ENCODE measurements around the gene GPR150.

GPR150 gene

DNA sequence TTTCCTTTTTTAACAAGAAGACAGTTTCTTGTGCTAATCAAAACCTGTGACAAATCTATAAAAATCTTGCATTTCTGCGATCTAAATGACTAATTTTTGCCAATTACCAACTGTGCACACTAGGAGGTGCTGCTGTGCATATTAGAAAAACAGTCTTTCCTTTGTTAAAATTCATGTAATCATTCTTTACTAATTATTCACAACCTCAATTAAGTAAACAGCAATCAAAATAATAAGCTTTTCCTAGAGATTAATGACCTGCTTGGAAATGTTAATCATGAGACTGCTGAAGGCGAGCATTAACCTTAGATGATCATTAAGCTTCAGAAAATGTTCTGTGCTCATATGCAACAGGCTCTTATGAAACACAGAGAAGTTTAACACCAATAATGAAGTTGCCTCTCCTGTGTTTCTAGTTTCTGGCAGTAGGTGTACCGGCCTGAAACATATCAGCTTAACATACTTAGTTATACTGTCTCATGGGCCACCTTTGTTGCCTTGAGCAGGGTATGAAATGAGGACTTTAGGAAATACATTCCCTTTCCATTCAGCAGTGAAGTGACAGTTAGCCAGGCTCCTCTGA, 44.4 kb downstream of the GPR150 start:
- no peak overlapping the region for H3K4me3 ChIP-seq (ENCODE audit: low read depth, low read length)
- TF ChIP-seq CTCF (IDR thresholded peaks at IDR 0.05; ENCODE audit: low read depth, low read length): peak; percentile 58; the same call in 1 of the 2 replicates

DNA sequence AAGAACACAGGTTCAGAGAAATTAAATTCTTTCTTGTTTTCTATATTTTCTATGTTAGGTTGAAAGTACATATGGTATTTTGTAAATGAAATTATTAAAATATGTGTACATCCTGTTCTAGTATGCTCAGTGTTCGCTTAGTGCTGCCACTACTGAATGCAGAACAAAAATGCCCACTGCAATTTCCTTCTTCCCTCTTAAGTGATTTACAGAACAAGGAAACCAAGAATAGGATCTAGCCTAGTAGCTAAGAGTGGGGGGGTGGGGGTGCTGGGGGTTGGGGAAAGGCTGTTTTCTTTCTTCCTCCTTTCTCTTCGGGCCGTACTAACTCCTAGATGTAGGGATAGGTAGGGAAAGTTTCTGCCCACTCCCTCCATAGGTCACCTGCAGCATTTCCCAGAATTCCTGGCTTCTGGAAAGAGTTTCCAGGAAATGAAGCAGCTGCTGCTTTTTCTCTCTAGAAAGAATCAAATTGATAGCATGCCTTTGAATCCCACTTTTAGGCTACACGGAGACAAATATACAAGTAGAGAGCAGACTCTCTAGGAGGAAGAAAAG, 47.3 kb downstream of the GPR150 start:
- no peak overlapping the region for H3K4me3 ChIP-seq (ENCODE audit: low read depth, low read length)
- no peak for TF ChIP-seq CTCF (IDR thresholded peaks at IDR 0.05; ENCODE audit: low read depth, low read length)

GRCh38 chr5:95667678-95668077, 47.8 kb downstream of the GPR150 start:
- no peak overlapping the region for H3K4me3 ChIP-seq (ENCODE audit: low read depth, low read length)
- no peak for TF ChIP-seq CTCF (IDR thresholded peaks at IDR 0.05; ENCODE audit: low read depth, low read length)

GRCh38 chr5:95668216-95668615, 48.3 kb downstream of the GPR150 start:
- no peak for TF ChIP-seq CTCF (IDR thresholded peaks at IDR 0.05; ENCODE audit: low read depth, low read length)

GRCh38 chr5:95668728-95669127, 48.8 kb downstream of the GPR150 start:
- H3K4me3 ChIP-seq (ENCODE audit: low read depth, low read length): no peak overlapping the region
- no peak for TF ChIP-seq CTCF (IDR thresholded peaks at IDR 0.05; ENCODE audit: low read depth, low read length)

More at GRCh38 chr5:95668216-95668615, 48.3 kb downstream of the GPR150 start:
- H3K4me3 ChIP-seq (ENCODE audit: low read depth, low read length): no peak overlapping the region

GRCh38 chr5:95669540-95669939, 49.7 kb downstream of the GPR150 start:
- no peak for TF ChIP-seq CTCF (IDR thresholded peaks at IDR 0.05; ENCODE audit: low read depth, low read length)
- H3K4me3 ChIP-seq (ENCODE audit: low read depth, low read length): no peak overlapping the region

DNA sequence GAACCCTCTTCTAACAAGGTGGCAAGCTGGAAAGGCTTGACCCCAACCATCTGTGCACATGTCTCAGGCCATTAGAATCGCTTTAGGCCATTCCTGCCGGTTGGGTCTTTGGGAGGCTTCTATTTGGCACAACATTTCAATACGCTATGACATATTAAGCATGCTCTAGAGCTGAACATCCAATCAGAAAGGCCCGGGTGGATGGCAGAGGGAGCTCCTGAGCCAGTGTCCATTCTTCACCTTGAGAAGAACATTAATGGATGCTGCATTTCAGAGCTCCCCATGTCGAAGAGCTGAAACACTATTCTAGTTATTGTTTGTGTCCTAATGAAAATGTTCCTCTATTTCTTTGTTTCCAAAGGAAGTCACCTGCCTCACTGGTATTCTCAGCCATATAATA, 50.1 kb downstream of the GPR150 start:
- no peak overlapping the region for H3K4me3 ChIP-seq (ENCODE audit: low read depth, low read length)
- TF ChIP-seq CTCF (IDR thresholded peaks at IDR 0.05; ENCODE audit: low read depth, low read length): no peak
